HepG2 (cell line): ENCODE results near the gene SLC9A4. TPM values are rescaled to one million over a fixed set of nuclear protein-coding genes. Genes with fewer than 3 reads are reported as not detected.

ENCODE experiments used
- ATAC-seq: fragments of 200-7000 bp; cut with Tn5 transposase; 3 replicates; pipeline ENCODE4 v1.9.1; 2020; ENCODE audit warnings: mild to moderate bottlenecking, moderate library complexity
- BruUV-seq: library from RNA; stranded (reverse); fragments of 400-500 nt; replicated peaks from 2 replicates; lab custom pipeline; 2021; lab: Mats Ljungman, UMichigan
- CTCF ChIA-PET: fragments of 300-600 bp; formaldehyde crosslinking; extraction: SDS; loops from one replicate; lab custom pipeline; 2021; ENCODE audit warnings: low total read pairs, inconsistent platforms, low intra/inter-chr PET ratio; lab: Yijun Ruan, JAX
- POLR2A ChIA-PET: fragments of 350-600 bp; sonication (Branson Sonifier 250); formaldehyde crosslinking; loops from one replicate; lab custom pipeline; 2020; ENCODE audit warnings: antibody characterized with exemption, inconsistent platforms; lab: Yijun Ruan, JAX
- DNase-seq: peaks from one replicate; pipeline ENCODE4 v3.0.0-alpha.2; 2015; ENCODE audit warnings: low spot score
- FAIRE-seq: peaks from 3 replicates; lab custom pipeline; 2011; peaks lifted over from hg19 to GRCh38; lab: Jason Lieb, UNC
- H2AFZ ChIP-seq: one replicate; pipeline ENCODE4 v1.6.1; 2011; ENCODE audit warnings: low read length, inconsistent platforms
- H3K27ac ChIP-seq: fragments of 300-600 bp; 3 replicates; pipeline ENCODE4 v1.8.0; 2011; ENCODE audit warnings: mixed run types, mild to moderate bottlenecking, mixed read lengths, low read length, inconsistent platforms; ENCODE audit not compliant: insufficient read depth; ENCODE audit errors: extremely low read length
- H3K27me3 ChIP-seq, 2 experiments: fragments of 200-600 bp in 1 of 2; 2 replicates in 1 of 2; 3 replicates in 1 of 2; pipeline versions ENCODE4 v1.6.0 to v1.8.0; 2011; ENCODE audit warnings: low read length in 2 of 2, mild to moderate bottlenecking in 2 of 2, moderate library complexity in 2 of 2, inconsistent platforms in 1 of 2; ENCODE audit not compliant: insufficient read depth in 2 of 2, control insufficient read depth in 1 of 2
- H3K36me3 ChIP-seq, 2 experiments: fragments of 200-600 bp in 1 of 2; replicated peaks in 1 of 2; 2 replicates in 1 of 2; 3 replicates in 1 of 2; pipeline versions ENCODE4 v1.5.1 to v1.8.0; 2011; ENCODE audit warnings: low read length in 2 of 2, inconsistent platforms in 1 of 2; ENCODE audit not compliant: insufficient read depth in 2 of 2, control insufficient read depth in 1 of 2
- H3K4me1 ChIP-seq: 2 replicates; pipeline ENCODE4 v1.5.1; 2012; ENCODE audit warnings: low read length, inconsistent platforms; ENCODE audit not compliant: insufficient read depth
- H3K4me2 ChIP-seq: 2 replicates; pipeline ENCODE4 v1.6.0; 2011; ENCODE audit warnings: low read depth, low read length, inconsistent platforms
- H3K4me3 ChIP-seq, 3 experiments: fragments of 200-600 bp in 1 of 3; sonication (generic), shearing (Covaris generic) in 1 of 3; replicated peaks in 1 of 3; 2 replicates each; pipeline ENCODE4 v1.5.1; 2011 to 2016; ENCODE audit warnings: low read length in 3 of 3, inconsistent platforms in 2 of 3, low read depth in 2 of 3, mild to moderate bottlenecking in 2 of 3, control low read depth in 1 of 3, mixed read lengths in 1 of 3; ENCODE audit not compliant: insufficient read depth in 1 of 3
- H3K79me2 ChIP-seq: one replicate; pipeline ENCODE4 v1.6.1; 2011; ENCODE audit warnings: low read length, inconsistent platforms; ENCODE audit not compliant: insufficient read depth
- H3K9ac ChIP-seq: 2 replicates; pipeline ENCODE4 v1.6.0; 2011; ENCODE audit warnings: mild to moderate bottlenecking, low read depth, low read length, inconsistent platforms; ENCODE audit not compliant: insufficient read depth
- H3K9me3 ChIP-seq: 2 replicates; pipeline ENCODE4 v1.5.1; 2012; ENCODE audit warnings: mild to moderate bottlenecking, low read length
- H4K20me1 ChIP-seq: 2 replicates; pipeline ENCODE4 v1.6.0; 2011; ENCODE audit warnings: inconsistent platforms, mild to moderate bottlenecking, low read length, moderate library complexity; ENCODE audit not compliant: insufficient read depth
- ARID3A ChIP-seq: IDR thresholded peaks from 2 replicates; pipeline ENCODE4 v1.6.1; 2012; ENCODE audit warnings: low read depth, low read length, improper control_type of control experiment
- ARNT ChIP-seq: fragments of 450-650 bp; IDR thresholded peaks from 2 replicates; pipeline ENCODE4 v1.6.1; 2017
- MYC ChIP-seq: sonication (generic); formaldehyde crosslinking; IDR thresholded peaks from 2 replicates; pipeline ENCODE4 v1.9.0; 2021; ENCODE audit warnings: missing genetic modification reagents, borderline replicate concordance
- RNF219 ChIP-seq: sonication (generic); formaldehyde crosslinking; IDR thresholded peaks from 2 replicates; pipeline ENCODE4 v1.5.0; 2020; ENCODE audit warnings: mild to moderate bottlenecking, missing genetic modification reagents
- TEAD2 ChIP-seq: sonication (generic); formaldehyde crosslinking; IDR thresholded peaks from 2 replicates; pipeline ENCODE4 v1.9.0; 2021; ENCODE audit warnings: missing genetic modification reagents
- ZFP82 ChIP-seq: sonication (generic); formaldehyde crosslinking; IDR thresholded peaks from 2 replicates; pipeline ENCODE4 v1.5.1; 2020; ENCODE audit warnings: mild to moderate bottlenecking, missing genetic modification reagents, borderline replicate concordance
- ZNF781 ChIP-seq: sonication (generic); formaldehyde crosslinking; IDR thresholded peaks from 2 replicates; pipeline ENCODE4 v1.5.1; 2020; ENCODE audit warnings: borderline replicate concordance, mild to moderate bottlenecking, missing genetic modification reagents; ENCODE audit errors: not compliant biosample characterization
- WGBS: methylation state at CpG from one replicate; pipeline ENCODE4 v1.1.6; 2017; ENCODE audit warnings: low lambda C conversion rate; 5-methylcytosine and 5-hydroxymethylcytosine counted together
- in situ Hi-C: cut with HindIII; loops from 2 replicates; pipeline ENCODE4 v1.10.0; 2017; ENCODE audit warnings: low pct_unique_long_range_greater_than_20kb; ENCODE audit not compliant: extremely low pct_ligation_motif_present
- intact Hi-C: fragments of 100-400 bp; cut with micrococcal nuclease; formaldehyde crosslinking; loops from one replicate; pipeline ENCODE4 v1.10.0; 2022; ENCODE audit not compliant: unreplicated experiment
- polyA plus RNA-seq, 8 experiments: library from polyadenylated mRNA; depleted of rRNA in 3 of 8; stranded (reverse) in 7 of 8; unstranded in 1 of 8; fragments of >200 nt; fragmentation: Illumina TruSeq in 4 of 8; extraction: Trizol in 4 of 8; gene quantifications; 2 replicates each; pipeline versions ENCODE4 v1.2.1 to v1.2.3, GENCODE V29; 2011 to 2016; ENCODE audit warnings: low read depth in 4 of 8, missing spikeins in 1 of 8, mixed read lengths in 1 of 8; ENCODE audit not compliant: insufficient read depth in 1 of 8
- total RNA-seq, 5 experiments: library from RNA; depleted of rRNA; stranded (reverse); fragments of >200 nt; fragmentation: Illumina TruSeq; extraction: Trizol; gene quantifications; 2 replicates each; pipeline ENCODE4 v1.2.3, GENCODE V29; 2016; ENCODE audit warnings: low read depth in 1 of 5

The SLC9A4 gene
- total and polyA plus RNA-seq, 2 of the 13 experiments (the other 11 are each of a cell fraction or from before 2014, with no cell fraction given) = not detected

- Histone ChIP-seq H3K9ac (no peak overlapping the region), H3K36me3 (no peaks in the 10 kb centered on the region), H3K4me1 (no peaks in the 10 kb centered on the region), H4K20me1 (no peaks in the 10 kb centered on the region), H3K4me3 (no peak overlapping the region), H2AFZ (no peak overlapping the region), H3K27me3 (peaks cover 2 to 20% of the 10 kb centered on the region in 2 experiments; a peak in 3 of 5 replicates), H3K9me3 (no peaks in the 10 kb centered on the region), H3K27ac (no peak overlapping the region), H3K4me2 (no peak overlapping the region), H3K79me2 (no peaks in the 10 kb centered on the region)
- intact Hi-C loops = no loop called here
- ATAC-seq (no peak), DNase-seq (no peak), FAIRE-seq (no peak)
- TF ChIP-seq ARNT = no peak
- TF ChIP-seq MYC = no peak
- TF ChIP-seq RNF219 = no peak
- TF ChIP-seq ZNF781 (CRISPR knock-in tag) = no peak
- TF ChIP-seq TEAD2 = no peak
- no peak for TF ChIP-seq ZFP82 (CRISPR knock-in tag)
- no peak for TF ChIP-seq ARID3A
- ChIA-PET CTCF (no interaction called here), POLR2A (no interaction called here)
- BruUV-seq = no TSS peak
- WGBS = 2% methylated on average over 3 of the region's 3 CpGs
- in situ Hi-C loops = no loop called here
These were observed 48.3 kb upstream of the SLC9A4 start for GRCh38 chr2:102424754-102425153.
